H1 (cell line): ENCODE results near the gene TOMM7. TPM values are rescaled to one million over a fixed set of nuclear protein-coding genes. Genes with fewer than 3 reads are reported as not detected.

Experiments used
- CTCF ChIA-PET: fragments of 300-600 bp; sonication (Branson Sonifier 250); formaldehyde crosslinking; loops from one replicate; lab custom pipeline; 2021; ENCODE audit not compliant: partially characterized antibody; lab: Charles Lee
- POLR2A ChIA-PET: fragments of 300-600 bp; sonication (Branson Sonifier 250); formaldehyde crosslinking; loops from one replicate; lab custom pipeline; 2021; ENCODE audit warnings: inconsistent platforms; ENCODE audit not compliant: partially characterized antibody; lab: Charles Lee
- DNase-seq, 2 experiments: peaks; one replicate each; pipeline versions ENCODE4 v3.0.0 to v3.0.0-alpha.2; 2010 to 2022; ENCODE audit warnings: low spot score in 2 of 2, low read depth in 1 of 2, mixed read lengths in 1 of 2
- FAIRE-seq: peaks from 2 replicates; lab custom pipeline; 2011; peaks lifted over from hg19 to GRCh38; lab: Jason Lieb, UNC
- H2AFZ ChIP-seq: 2 replicates; pipeline ENCODE4 v1.8.1; 2012; ENCODE audit warnings: low read length, inconsistent platforms
- H2AK5ac ChIP-seq: 2 replicates; pipeline ENCODE4 v1.6.1; 2013; ENCODE audit warnings: low read depth, low read length
- H2BK120ac ChIP-seq: replicated peaks from 2 replicates; pipeline ENCODE3; 2013; ENCODE audit warnings: low read depth, low read length, inconsistent platforms
- H2BK12ac ChIP-seq: 2 replicates; pipeline ENCODE4 v1.6.1; 2013; ENCODE audit warnings: low read depth, low read length
- H2BK15ac ChIP-seq: 2 replicates; pipeline ENCODE4 v1.6.1; 2013; ENCODE audit warnings: low read length
- H2BK20ac ChIP-seq: 2 replicates; pipeline ENCODE4 v1.6.1; 2013; ENCODE audit warnings: low read length
- H2BK5ac ChIP-seq: 2 replicates; pipeline ENCODE4 v1.6.1; 2013; ENCODE audit warnings: low read depth, low read length
- H3K14ac ChIP-seq: 2 replicates; pipeline ENCODE4 v1.6.1; 2013; ENCODE audit warnings: inconsistent platforms; ENCODE audit not compliant: insufficient read length
- H3K18ac ChIP-seq: 2 replicates; pipeline ENCODE4 v1.6.1; 2013; ENCODE audit warnings: low read length; ENCODE audit errors: extremely low read depth
- H3K23ac ChIP-seq: 2 replicates; pipeline ENCODE4 v1.6.1; 2013; ENCODE audit warnings: inconsistent platforms; ENCODE audit not compliant: insufficient read length
- H3K23me2 ChIP-seq: 2 replicates; pipeline ENCODE4 v1.6.1; 2013; ENCODE audit warnings: low read depth, low read length
- H3K27ac ChIP-seq: 2 replicates; pipeline ENCODE4 v1.6.1; 2011; ENCODE audit warnings: low read depth, low read length, inconsistent platforms
- H3K27me3 ChIP-seq, 4 experiments: replicated peaks in 1 of 4; 1 replicate in 1 of 4; 2 replicates in 3 of 4; pipeline versions ENCODE4 v1.6.1 to v1.8.1; 2011 to 2013; ENCODE audit warnings: low read length in 3 of 4, mild to moderate bottlenecking in 3 of 4, inconsistent platforms in 2 of 4, mixed read lengths in 2 of 4, moderate library complexity in 1 of 4; ENCODE audit not compliant: control insufficient read depth in 3 of 4, insufficient read depth in 3 of 4; ENCODE audit errors: extremely low read depth in 1 of 4
- H3K36me3 ChIP-seq, 4 experiments: 2 replicates each; pipeline versions ENCODE4 v1.6.1 to v1.8.1; 2011 to 2013; ENCODE audit warnings: mild to moderate bottlenecking in 4 of 4, low read length in 3 of 4, moderate library complexity in 2 of 4, control low read depth in 1 of 4, inconsistent platforms in 1 of 4; ENCODE audit not compliant: insufficient read depth in 4 of 4, control insufficient read depth in 2 of 4
- H3K4ac ChIP-seq: replicated peaks from 2 replicates; pipeline ENCODE3; 2013; ENCODE audit warnings: low read length, low read depth, mixed read lengths, inconsistent platforms; ENCODE audit not compliant: insufficient read length
- H3K4me1 ChIP-seq, 4 experiments: replicated peaks in 1 of 4; 1 replicate in 1 of 4; 2 replicates in 3 of 4; pipeline versions ENCODE4 v1.6.1 to v1.8.1; 2011 to 2013; ENCODE audit warnings: low read length in 3 of 4, inconsistent platforms in 2 of 4, mixed read lengths in 1 of 4; ENCODE audit not compliant: insufficient read depth in 4 of 4, control insufficient read depth in 3 of 4
- H3K4me2 ChIP-seq, 2 experiments: 2 replicates each; pipeline versions ENCODE4 v1.6.1 to v1.8.1; 2011 to 2013; ENCODE audit warnings: low read depth in 2 of 2, low read length in 2 of 2, control low read depth in 1 of 2, inconsistent platforms in 1 of 2, mild to moderate bottlenecking in 1 of 2; ENCODE audit not compliant: insufficient read depth in 1 of 2
- H3K4me3 ChIP-seq, 4 experiments: fragments of 200-600, 300-600 bp in 1 of 4; sonication (generic), shearing (Covaris generic), sonication (Bioruptor Twin) in 1 of 4; 2 replicates each; pipeline versions ENCODE4 v1.5.1 to v1.8.1; 2011 to 2016; ENCODE audit warnings: low read length in 4 of 4, low read depth in 3 of 4, control low read depth in 2 of 4, inconsistent platforms in 2 of 4, mild to moderate bottlenecking in 2 of 4, mixed read lengths in 1 of 4, moderate library complexity in 1 of 4; ENCODE audit not compliant: insufficient read depth in 2 of 4; ENCODE audit errors: extremely low read depth in 1 of 4
- H3K56ac ChIP-seq: replicated peaks from 2 replicates; pipeline ENCODE3; 2013; ENCODE audit warnings: low read depth, mild to moderate bottlenecking, mixed read lengths, low read length, inconsistent platforms; ENCODE audit not compliant: insufficient read length
- H3K79me1 ChIP-seq: 2 replicates; pipeline ENCODE4 v1.6.1; 2013; ENCODE audit warnings: low read depth, low read length, control low read depth
- H3K79me2 ChIP-seq, 2 experiments: 2 replicates each; pipeline versions ENCODE4 v1.6.1 to v1.8.1; 2012 to 2013; ENCODE audit warnings: low read length in 2 of 2, mild to moderate bottlenecking in 2 of 2, inconsistent platforms in 1 of 2; ENCODE audit not compliant: insufficient read depth in 2 of 2, control insufficient read depth in 1 of 2
- H3K9ac ChIP-seq, 4 experiments: replicated peaks in 1 of 4; 1 replicate in 1 of 4; 2 replicates in 3 of 4; pipeline versions ENCODE4 v1.6.1 to v1.8.1; 2011 to 2013; ENCODE audit warnings: low read depth in 3 of 4, low read length in 3 of 4, control low read depth in 2 of 4, mild to moderate bottlenecking in 2 of 4, moderate library complexity in 2 of 4, inconsistent platforms in 1 of 4; ENCODE audit errors: extremely low read depth in 1 of 4
- H3K9me3 ChIP-seq, 2 experiments: 2 replicates each; pipeline versions ENCODE4 v1.6.1 to v1.8.1; 2012 to 2013; ENCODE audit warnings: mild to moderate bottlenecking in 2 of 2, moderate library complexity in 2 of 2, control low read depth in 1 of 2, inconsistent platforms in 1 of 2, low read depth in 1 of 2, low read length in 1 of 2, mixed read lengths in 1 of 2; ENCODE audit not compliant: insufficient read depth in 2 of 2
- H4K20me1 ChIP-seq, 2 experiments: replicated peaks in 1 of 2; 2 replicates each; pipeline versions ENCODE3 to v1.8.1; 2011 to 2013; ENCODE audit warnings: inconsistent platforms in 2 of 2, low read length in 2 of 2, mild to moderate bottlenecking in 1 of 2; ENCODE audit not compliant: insufficient read depth in 2 of 2, control insufficient read depth in 1 of 2
- H4K5ac ChIP-seq: 2 replicates; pipeline ENCODE4 v1.6.1; 2013; ENCODE audit warnings: low read length, low read depth, mixed read lengths, inconsistent platforms; ENCODE audit not compliant: insufficient read length
- H4K8ac ChIP-seq: 2 replicates; pipeline ENCODE4 v1.8.0; 2013; ENCODE audit warnings: mild to moderate bottlenecking, moderate library complexity, low read length, inconsistent platforms; ENCODE audit not compliant: insufficient read depth; ENCODE audit errors: extremely low read depth
- H4K91ac ChIP-seq: replicated peaks from 2 replicates; pipeline ENCODE3; 2013; ENCODE audit warnings: low read length, mixed read lengths, inconsistent platforms; ENCODE audit not compliant: insufficient read length
- CBX5 ChIP-seq: fragments of 300-800, 300-1000 bp; sonication (generic); IDR thresholded peaks from 2 replicates; pipeline ENCODE4 v1.7.1; 2016; ENCODE audit warnings: antibody characterized with exemption, low read length, low read depth
- WGBS, 2 experiments: shearing (Covaris generic) in 1 of 2; methylation state at CpG; one replicate each; pipeline versions ENCODE4 v1.1.6 to v1.1.7; 2013 to 2015; ENCODE audit warnings: low lambda C conversion rate in 2 of 2, mixed read lengths in 2 of 2, inconsistent platforms in 1 of 2, low coverage in 1 of 2, missing lambda C conversion rate in 1 of 2; ENCODE audit not compliant: insufficient replicate concordance in 2 of 2, insufficient coverage in 1 of 2, insufficient read length in 1 of 2; ENCODE audit errors: extremely low coverage in 1 of 2, missing lambda C conversion rate in 1 of 2; 5-methylcytosine and 5-hydroxymethylcytosine counted together
- polyA plus RNA-seq, 7 experiments: library from polyadenylated mRNA; depleted of rRNA in 3 of 7; stranded (reverse) in 5 of 7; unstranded in 2 of 7; fragments of >200 nt in 5 of 7; fragments of 200-250 nt in 2 of 7; gene quantifications; 1 replicate in 5 of 7; 2 replicates in 1 of 7; 4 replicates in 1 of 7; pipeline versions ENCODE4 v1.2.1 to v1.2.3, GENCODE V29; 2011 to 2013; ENCODE audit warnings: missing spikeins in 2 of 7, mixed read lengths in 2 of 7
- total RNA-seq: library from RNA; stranded (reverse); fragmentation: NEBNext Ultra II Directional; extraction: Animal tissue kit (Norgen Biotek cat#: 25700); gene quantifications from 2 replicates; pipeline ENCODE4 v1.2.1, GENCODE V29; 2021

TOMM7 gene
- total and polyA plus RNA-seq, 2 of the 8 experiments (the other 6 are each of a cell fraction or from before 2014, with no cell fraction given) = 389 to 508 TPM

GRCh38 chr7:22845221-22845834 lies 22.7 kb upstream of the TOMM7 start:
- H4K20me1 ChIP-seq = no peaks in the 10 kb centered on the region
- H3K4me2 ChIP-seq = no peak overlapping the region
- no peaks in the 10 kb centered on the region for H3K79me1 ChIP-seq
- no peak for DNase-seq
- no peak overlapping the region for H2BK120ac ChIP-seq
- H3K4me1 ChIP-seq = peaks cover 6 to 7% (median 6%) of the 10 kb centered on the region in 4 experiments; a peak in 6 of 7 replicates
- ChIA-PET CTCF (interaction anchor here (1.1 to 2.7 kb wide), 5 partner anchors 8 to 208 kb away, joined by 3 to 9 read pairs (median 4); no protein-coding TSS in a partner anchor), POLR2A (interaction anchor here (0.8 to 1.6 kb wide), 6 partner anchors 14 to 137 kb away, joined by 3 to 5 read pairs (median 4); no protein-coding TSS in a partner anchor)
- no peak overlapping the region for H3K4me3 ChIP-seq
- no peaks in the 10 kb centered on the region for H3K23me2 ChIP-seq
- no peak overlapping the region for H3K9ac ChIP-seq
- H3K18ac ChIP-seq = no peak overlapping the region
- H4K5ac ChIP-seq = no peak overlapping the region
- H2BK20ac ChIP-seq = 0 out of 2 replicates have a peak overlapping the region, but pooled peaks have one; percentile 35
- H3K14ac ChIP-seq = no peak overlapping the region
- no peak overlapping the region for H2AK5ac ChIP-seq
- H3K79me2 ChIP-seq = no peaks in the 10 kb centered on the region
- no peak overlapping the region for H3K56ac ChIP-seq
- no peak for FAIRE-seq
- WGBS, 2 experiments = 85% methylated on average over 4 of the region's 4 CpGs; no CpG with 5 or more reads in 1 of the 2 experiments
- no peak overlapping the region for H2BK15ac ChIP-seq
- no peaks in the 10 kb centered on the region for H3K27me3 ChIP-seq
- no peak overlapping the region for H3K4ac ChIP-seq
- H3K27ac ChIP-seq = no peak overlapping the region
- no peak overlapping the region for H4K8ac ChIP-seq
- no peak overlapping the region for H4K91ac ChIP-seq
- H2BK5ac ChIP-seq = no peak overlapping the region
- H2AFZ ChIP-seq = no peak overlapping the region
- no peaks in the 10 kb centered on the region for H3K36me3 ChIP-seq
- no peak overlapping the region for H3K23ac ChIP-seq
- no peaks in the 10 kb centered on the region for H3K9me3 ChIP-seq
- no peak overlapping the region for H2BK12ac ChIP-seq
- TF ChIP-seq CBX5 = no peak
